HK-2 (cell line): Measurements from ENCODE around the gene RARRES2.

Experiments used
- DNase-seq: peaks from one replicate; pipeline ENCODE4 v3.0.0-alpha.2; 2018; ENCODE audit not compliant: unreplicated experiment

The RARRES2 gene

DNA sequence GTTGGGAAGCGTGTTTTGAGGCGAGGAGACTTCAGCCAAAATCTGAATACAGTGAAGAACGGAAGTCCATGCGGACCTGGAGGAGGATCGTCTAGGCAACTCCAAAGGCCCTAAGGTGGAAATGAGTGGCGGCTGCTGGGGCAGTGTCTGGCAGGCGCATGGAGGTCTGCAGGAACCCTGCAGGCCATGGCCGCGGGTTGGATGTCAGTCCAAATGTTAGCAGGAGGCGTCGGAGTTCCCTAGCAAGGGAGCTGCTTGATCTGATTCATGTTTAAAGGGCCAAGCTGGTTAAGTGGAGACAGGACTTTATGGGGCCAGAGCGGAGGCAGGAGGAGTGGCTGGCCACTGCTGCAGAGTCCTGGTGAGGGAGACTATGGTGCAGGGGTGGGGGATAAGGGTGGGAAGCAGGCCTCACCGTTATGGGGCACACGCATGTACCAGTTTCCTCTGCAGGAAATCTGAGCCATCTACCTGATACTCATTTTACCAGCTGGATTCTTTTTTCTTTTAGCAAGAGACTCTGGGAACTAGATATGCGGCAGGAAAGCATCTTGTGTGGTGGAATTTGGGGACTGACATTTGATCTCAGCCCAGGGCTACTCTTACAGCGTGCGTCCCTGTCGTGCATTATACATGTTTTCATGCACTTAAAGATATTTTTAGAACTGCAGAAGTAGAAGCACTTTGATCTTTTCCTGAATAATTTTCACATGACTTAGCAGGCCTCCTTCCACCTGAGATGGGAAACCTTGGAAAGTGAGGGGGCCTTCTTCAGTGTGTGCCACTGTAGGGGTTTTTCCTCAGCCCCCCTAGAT is 20.6 kb upstream of the RARRES2 start:
- no peak for DNase-seq

DNA sequence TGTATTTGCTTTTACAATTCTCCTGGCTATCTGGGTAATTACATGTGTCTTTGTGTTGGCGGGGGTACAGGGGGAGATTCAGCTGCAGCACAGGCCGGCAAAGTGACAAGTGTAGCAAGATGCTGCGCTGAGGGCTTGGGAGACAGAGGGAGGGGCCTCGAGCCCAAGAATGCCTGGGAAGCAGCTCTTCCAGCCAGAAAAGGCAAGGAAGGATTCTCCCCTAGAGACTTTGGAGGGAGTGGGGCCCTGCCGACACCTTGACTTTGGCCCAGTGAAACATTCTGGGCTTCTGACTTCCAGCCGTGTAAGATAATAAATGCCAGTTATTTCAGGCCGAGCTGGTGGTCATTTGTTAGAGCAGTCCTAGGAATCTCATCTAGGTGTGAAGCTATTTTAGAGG is 20.0 kb upstream of the RARRES2 start:
- no peak for DNase-seq

DNA sequence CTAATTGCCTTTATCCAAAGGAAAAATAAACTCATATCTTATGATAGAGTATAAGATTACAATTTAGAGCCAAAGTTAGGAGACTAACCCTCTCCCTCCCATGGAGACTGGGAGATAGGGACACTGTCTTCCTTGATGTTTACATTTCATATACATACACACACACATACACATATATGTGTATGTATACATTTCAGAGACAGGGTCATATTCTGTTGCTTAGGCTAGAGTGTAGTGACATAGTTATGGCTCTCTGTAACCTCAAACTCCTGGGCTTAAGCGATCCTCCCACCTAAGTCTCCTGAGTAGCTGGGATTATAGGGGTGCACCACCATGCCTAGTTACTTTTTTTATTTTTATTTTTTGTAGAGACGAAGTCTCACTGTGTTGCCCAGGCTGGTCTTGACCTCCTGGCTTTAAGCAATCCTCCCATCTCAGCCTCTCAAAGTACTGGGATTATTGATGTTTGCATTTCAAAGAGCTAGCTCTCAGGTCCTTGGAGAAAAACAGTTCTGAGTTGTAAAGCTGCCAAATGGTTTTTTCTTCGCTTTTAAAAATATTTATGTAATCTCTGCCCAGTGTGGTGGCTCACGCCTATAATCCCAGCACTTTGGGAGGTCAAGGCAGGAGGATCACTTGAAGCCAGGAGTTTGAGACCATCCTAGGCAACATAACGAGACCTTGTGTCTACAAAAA is 19.1 kb upstream of the RARRES2 start:
- no peak for DNase-seq

DNA sequence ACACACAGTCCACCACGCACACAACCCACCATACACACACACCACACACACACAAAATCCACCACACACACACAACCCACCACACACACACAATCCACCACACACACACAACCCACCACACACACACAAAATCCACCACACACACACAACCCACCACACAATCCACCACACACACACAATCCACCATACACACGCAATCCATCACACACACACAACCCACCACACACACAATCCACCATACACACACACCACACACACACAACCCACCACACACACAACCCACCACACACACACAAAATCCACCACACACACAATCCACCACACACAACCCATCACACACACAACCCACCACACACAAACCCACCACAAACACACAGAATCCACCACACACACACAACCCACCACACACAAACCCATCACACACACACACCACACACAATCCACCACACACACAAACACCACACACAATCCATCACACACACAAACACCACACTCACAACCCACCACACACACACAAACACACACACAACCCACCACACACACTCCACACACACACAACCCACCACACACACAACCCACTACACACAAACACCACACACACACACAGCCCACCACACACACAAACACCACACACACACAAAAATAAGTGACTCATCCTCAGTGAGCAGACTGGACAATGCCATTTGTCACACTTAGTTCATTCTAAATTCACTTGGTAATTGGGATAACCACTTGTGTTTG is 18.4 kb upstream of the RARRES2 start:
- no peak for DNase-seq

DNA sequence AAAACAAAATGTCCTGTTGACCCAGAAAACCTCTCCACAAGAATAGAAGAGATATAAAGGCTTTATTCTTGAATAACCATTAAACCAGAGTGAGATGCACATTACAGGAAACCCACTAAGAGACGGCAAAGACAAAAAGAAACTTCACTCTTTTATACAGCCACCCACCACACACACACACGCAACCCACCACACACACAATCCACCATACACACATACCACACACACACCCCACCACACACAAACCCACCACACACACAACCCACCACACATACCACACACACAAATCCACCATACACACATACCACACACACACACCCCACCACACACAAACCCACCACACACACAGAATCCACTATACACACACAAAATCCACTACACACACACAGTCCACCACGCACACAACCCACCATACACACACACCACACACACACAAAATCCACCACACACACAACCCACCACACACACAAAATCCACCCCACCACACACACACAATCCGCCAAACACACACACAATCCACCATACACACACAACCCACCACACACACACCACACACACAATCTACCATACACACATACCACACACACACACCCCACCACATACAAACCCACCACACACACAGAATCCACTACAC is 17.7 kb upstream of the RARRES2 start:
- DNase-seq: no peak

DNA sequence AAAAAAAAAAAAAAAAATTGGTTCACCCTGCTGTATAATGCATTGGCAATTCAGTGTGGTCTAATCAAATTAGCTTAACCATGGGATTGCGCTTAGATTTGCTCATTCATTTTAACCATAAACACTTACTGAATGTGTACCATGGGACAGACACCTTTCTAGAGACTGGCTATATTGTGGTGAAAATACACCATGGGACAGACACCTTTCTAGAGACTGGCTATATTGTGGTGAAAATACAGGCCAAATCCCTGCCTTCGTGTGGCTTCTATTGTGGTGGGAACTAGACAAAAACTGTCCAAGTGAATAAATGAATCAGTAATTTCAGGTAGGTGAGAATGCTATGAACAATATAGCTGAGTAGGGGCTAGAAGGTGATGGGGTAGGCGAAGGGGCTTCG is 17.0 kb upstream of the RARRES2 start:
- DNase-seq: no peak

DNA sequence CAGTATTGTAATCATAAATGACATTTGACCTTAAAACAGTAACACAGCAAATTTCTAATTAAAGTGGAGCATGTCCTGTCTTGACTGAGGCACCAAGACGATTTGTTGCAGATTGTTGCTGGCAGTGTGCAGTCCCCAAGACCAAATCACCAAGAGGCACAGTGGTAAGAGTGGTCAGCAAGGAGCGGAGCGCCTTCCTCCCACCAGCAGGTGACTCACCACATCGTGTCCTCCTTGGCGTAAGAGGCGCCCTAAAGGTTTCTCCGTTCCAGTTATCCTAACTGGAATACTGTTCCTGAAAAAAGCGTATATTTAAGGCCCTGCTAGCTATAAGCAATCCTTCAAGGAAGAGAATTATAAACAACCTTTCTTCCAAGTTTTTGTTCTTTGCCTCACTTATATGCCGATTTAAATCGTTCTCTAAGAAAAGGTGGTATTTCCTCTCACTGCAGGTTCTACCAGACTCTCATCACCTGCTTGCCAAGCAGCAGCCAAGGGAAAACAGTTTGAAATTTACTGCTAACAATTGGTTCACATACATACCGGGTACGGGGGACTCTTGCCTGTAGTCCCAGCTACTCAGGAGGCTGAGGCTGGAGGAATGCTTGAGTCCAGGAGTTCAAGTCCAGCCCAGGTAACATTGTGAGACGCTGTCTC is 16.5 kb upstream of the RARRES2 start:
- DNase-seq: no peak

DNA sequence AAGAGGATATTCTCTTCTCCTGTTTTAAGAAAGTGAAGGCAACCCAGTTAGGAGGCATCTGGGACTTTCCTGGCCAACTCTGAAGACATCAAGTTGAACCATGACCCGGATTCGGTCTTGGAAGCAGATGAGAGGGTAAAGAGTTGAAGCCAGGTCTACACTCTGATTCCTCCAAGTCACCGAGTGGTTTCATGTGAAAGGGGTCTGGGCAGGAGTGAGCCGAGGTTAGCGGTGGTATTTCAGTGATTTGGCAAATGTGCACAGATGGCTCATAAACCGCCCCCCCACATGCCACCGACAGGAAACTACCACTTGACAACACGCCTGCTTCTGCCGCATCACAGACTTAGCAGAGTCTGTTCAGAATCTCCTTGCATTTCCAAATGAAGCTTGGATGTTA is 15.8 kb upstream of the RARRES2 start:
- DNase-seq: no peak

DNA sequence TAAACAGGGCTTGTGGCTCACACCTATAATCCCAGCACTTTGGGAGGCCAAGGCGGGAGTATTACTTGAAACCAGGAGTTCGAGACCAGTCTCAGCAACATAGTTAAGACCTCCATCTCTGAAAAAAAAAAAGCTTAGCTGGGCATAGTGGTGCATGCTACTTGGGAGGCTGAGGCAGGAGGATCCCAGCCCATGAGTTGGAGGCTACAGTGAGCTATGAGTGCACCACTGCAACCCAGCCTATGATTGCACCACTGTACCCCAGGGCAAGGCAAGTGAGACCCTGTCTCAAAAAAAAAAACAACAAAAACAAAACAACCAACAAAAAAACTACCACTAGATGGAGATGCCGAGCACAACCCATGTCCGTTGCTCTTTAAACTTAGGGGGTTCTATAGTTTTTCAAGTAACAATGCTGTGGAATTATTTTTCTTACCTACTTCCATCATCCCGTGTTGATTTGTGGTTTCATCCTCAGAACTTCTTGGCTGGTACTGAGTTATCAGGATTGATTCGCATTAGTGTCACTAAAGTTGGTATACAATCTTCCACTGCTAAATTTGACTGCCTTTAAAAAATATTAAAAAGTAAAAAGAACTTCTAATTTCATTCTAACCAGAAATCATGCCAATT is 15.0 kb upstream of the RARRES2 start:
- DNase-seq: no peak

DNA sequence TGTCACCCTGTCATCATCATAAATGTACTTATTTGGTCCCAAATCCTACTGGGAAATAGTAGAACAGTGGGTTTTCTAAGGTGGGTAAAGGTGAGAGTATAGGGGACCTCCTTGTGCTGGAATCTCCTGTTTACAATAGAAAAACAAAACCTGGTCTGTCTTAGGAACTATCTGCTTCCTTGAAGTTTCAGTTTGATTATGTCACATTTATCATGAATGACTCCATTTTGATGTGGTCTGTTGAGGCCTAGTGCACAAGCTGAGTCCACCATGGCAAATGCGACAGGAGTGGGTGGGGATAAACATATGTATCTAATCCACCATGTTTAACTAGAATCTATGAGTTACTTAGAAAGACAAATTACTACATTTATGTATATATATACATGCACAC is 14.2 kb upstream of the RARRES2 start:
- DNase-seq: no peak

DNA sequence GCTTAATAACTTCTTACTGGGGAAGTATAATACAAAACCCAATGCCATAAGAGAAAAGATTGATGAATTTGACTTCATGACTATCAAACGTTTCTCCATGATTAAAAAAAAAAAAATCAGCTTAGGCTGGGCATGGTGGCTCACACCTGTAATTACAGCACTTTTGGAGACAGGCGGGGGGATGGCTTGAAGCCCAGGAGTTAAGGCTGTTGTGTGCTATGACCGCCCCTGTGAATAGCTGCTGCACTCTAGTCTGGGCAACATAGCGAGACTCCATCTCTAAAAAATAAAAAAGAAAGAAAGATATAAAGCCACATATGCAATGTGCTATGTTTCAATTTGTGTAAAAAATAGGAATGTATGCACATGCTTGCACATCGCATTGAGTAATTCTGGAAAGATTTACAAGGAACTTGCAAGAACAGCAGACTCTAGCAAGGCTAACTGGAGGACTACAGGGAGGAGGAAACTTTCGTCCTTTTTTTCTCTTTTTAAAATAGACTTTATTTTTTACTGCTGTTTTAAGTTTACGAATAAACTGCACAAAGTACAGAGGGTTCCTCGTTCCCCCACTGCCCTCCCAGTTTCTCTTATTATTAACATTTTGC is 10.3 kb upstream of the RARRES2 start:
- no peak for DNase-seq

DNA sequence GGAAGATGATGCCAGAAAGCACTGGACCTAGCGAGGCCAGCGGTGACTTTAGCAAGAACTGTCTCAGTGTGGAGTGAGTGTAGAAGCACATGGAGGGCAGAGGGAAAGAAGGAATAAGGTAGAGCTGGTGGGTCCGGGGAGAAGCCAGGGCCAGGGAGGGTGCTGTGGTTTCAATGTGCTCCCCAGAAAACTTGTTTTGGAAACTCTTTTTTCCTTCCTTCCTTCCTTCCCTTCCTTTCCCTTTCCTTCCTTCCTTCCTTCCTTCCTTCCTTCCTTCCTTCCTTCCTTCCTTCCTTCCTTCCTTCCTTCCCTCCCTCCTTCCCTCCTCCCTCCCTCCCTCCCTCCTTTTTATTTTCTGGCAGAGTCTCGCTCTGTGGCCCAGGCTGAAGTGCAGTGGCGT is 5.5 kb upstream of the RARRES2 start:
- no peak for DNase-seq

DNA sequence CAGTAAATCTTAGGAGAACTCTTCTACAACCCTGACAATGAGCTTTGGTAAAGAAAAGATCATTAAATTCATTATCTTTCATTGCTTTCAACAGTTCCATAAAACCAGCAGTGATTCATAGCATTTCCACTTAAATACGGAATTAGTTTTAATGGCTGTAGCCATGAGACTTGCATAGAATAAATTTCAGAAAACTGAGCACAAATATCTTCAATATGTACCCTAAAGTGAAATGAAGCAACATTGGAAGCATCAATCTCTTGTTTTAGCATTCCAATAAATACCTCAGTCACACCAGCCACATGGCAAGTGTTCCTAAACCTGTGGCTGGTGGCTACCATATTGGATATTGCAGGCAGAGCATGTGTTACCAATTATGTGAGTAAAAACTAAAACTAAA is 3.6 kb upstream of the RARRES2 start:
- no peak for DNase-seq

DNA sequence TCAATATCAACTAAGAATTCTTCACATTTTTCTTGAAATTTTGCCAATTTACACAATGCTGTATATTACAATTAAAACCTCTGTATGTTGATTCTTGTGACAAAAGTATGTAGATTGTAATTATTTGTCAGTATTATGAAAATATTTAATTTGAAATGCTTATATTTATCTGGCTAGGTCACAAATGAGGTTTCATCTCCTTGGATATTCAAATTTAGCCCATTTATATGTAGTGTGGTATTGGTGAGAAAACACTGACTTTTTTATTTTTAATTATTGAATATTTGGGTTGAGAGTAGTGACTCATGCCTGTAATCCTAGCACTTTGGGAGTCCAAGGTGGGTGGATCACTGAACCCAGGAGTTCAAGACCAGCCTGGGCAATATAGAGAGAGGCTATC is 2.9 kb upstream of the RARRES2 start:
- no peak for DNase-seq

DNA sequence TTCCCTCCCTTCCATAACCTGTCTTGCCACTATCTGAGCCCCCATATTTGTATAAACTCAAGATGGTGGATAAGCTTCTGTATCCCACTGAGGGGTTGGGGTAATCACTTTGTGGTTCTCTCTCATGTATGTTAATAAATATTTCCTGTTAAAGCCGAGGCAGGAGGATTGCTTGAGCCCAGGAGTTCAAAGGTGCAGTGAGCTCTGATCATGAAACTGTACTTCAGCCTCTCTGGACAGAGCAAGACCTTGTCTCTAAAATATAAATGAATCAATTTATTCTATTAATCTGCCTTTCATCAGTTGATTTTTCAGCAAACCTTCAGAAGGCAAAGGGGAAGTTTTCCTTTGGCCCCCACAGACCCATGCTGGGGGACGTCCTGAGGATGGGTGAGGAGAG is 1.8 kb upstream of the RARRES2 start:
- no peak for DNase-seq

DNA sequence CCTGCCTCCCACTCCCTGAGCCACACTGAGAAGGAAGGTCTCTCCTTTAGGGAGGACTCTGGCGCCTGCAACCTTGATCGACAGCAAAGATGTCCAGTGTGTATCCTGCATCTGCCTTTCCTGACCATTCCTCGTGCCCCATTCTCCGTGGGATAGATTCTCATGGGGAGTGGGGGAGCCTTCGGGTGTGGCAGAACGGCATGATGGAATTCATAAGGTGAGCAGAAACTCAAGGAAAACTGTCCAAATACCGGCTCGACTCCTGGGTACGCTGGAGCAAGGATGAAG is 636 bp upstream of the RARRES2 start:
- no peak for DNase-seq

DNA sequence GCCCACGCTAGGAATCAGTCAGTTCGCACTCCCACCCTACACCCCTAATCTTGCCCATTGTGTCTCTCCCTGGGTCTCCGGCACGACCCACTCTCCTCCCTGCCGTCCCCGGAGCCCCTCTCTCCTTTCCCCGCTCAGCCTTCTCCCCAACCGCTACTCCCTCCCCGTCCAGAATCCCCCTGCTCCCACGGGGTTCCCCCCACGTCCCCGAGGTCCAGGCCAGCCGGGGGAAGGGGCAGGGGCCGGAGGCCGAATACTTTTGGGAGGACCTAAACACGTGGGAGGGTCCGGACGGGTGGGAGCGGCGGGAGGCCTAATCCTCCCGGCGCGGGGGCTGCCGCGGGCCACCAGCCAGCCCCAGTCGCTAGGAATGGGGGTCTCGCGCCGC is 560 bp downstream of the RARRES2 start:
- no peak for DNase-seq

DNA sequence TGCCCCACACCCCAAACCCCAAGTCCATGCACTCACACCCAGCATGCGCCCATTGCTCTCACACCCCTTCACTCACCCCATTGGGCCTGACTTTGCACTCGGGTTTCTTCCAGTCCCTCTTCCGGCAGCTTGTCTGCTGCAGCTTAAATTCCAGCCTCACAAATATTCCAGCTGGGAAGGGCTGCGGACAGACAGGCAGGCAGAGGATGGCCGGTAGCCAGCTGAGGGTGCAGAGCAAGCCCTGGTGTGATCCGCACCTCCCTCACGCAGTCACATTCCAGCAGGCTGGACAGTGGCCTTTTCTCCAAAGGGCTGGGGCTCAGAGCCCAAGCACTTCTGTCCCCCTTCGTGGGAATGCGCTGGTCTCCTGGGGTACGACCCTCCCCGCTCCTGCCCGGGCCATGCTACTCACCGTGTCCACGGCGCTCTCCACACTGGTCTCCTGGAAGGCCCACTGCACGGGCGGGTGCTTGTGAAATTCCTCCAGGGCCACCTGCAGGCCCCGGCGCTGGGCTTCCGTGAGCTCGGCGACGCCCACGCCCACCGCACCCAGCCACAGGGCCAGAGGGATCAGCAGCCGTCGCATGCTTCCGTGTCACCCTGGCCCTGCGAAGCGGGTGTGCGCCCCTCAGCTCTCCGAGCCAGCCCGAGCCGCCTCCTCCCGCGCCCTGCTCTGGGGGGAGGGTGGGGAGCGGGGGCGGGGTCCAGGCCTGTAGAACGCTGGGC is 1.2 kb downstream of the RARRES2 start:
- peak; percentile 56 for DNase-seq

DNA sequence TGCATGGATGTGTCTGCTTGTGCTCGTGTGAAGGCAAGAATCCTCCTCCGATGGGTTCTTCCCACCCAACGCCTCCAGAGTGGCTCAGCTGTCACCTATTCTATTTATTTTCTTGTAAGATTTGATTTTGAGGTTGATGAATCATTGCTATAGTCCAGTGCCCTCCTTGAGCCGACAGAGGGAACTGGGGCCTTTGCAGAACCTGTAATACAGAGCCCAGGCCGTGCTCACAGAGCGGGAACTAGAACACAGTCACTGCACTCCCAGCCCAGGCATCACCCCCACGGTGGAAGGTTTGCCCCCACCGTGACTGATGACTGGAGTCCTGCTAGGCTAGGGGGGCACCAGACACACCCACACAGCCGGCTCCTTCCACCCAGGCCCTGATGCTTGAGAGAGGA is 2.0 kb downstream of the RARRES2 start:
- DNase-seq: peak; percentile 69

DNA sequence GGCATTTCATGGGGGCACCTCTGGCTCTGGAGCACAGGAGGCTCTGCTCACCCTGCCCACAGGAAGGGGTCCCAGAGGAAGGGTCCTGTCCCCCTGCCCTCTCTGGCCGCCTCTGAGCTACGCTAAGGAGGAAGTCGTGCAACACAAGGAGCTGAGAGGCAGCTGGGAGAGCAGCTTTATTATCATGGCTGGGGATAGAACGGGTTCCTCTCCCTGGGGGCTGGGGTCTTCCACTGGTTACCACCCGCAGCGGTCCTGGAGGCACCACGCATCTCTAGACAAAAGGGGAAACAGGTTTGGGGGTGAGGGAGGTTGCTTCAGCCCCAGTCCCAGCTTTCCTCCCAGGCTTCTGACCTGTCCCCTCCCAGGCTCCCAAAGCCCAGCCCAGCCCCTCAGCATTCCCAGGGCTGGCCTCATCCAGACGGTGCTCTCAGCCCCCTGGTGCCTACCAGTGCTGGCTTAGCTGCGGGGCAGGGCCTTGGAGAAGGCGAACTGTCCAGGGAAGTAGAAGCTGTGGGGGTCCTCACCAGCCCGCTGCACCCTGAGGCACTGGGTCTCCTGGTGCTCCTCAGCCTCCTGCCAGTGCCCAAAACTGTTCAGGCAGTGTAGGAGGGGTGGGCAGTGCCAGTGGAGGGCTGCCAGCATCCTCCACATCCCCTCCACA is 3.1 kb downstream of the RARRES2 start:
- no peak for DNase-seq
